HG02885 (cell line): ENCODE results near the gene MDP1.
"Not testable (repeated sequence)": the region's sequence is repeated elsewhere in the genome, so short reads cannot be mapped to it uniquely, and the experiment has no call there.

Source experiments
- ATAC-seq: cut with Tn5 transposase; IDR thresholded peaks from one replicate; pipeline ENCODE4 v1.9.1; 2021; ENCODE audit warnings: mild to moderate bottlenecking; ENCODE audit not compliant: unreplicated experiment, poor library complexity

MDP1 gene

DNA sequence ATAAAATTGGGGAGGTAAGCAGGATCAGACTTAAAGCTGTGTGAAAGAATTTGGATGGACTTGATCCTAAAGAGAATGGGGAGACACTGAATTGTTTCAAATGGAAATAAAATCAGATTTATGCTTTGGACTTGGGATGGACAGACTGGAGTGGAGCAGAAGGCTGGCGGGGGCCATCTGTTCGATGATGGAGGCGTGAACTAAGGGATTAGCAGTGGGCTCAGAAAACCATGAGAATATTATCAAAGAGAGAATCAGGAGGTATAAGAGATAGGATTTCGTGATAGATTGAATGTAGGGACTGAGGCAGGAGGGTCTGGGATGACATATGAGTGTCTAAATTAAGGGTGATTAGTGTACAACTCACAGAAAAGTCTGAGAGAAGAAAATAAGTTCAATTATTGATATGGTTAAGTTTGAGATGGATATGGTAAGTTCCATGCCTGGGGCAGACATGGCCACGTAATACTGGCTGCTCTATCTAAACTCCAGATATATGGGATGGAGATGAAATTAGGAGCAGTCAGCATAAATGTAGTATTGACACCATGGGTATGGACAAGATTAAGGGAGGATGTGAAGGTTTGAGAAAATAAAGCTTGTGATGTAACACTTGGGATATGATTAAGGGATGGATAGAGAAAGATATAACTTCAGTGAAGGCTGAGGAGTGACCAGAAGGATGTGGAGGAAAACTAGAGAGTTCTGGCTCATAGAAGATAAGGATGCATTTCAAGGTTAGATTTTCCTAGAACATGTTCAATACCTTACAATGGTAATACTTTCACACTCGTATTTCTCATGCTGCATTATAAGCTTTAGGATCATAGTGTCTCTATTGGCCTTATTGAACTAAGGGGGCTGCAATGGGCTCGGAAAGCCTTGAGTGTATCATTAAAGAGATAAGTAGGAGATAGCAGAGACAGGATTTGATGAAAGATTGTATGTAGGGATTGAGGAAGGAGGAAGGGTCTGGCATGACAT lies 11.4 kb downstream of the MDP1 start:
- no peak for ATAC-seq

DNA sequence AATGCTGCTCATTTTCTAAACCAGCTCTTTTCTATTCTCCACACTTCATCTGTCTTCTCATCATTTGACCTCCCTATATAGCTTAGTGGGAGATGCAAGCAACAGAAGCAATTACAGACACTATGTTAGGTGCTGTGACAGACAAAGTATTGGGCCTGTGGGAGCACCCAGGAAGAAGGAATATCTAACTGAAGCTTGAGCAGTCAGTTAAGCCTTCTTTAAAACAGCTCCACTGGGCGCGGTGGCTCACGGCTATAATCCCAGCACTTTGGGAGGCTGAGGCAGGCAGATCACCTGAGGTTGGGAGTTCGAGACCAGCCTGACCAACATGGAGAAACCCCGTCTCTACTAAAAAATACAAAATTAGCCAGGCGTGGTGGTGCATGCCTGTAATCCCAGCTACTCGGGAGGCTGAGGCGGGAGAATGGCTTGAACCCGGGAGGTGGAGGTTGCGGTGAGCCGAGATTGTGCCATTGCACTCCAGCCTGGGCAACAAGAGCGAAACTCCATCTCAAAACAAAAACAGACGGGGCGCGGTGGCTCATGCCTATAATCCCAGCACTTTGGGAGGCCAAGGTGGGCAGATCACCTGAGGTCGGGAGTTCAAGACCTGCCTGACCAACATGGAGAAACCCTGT lies 12.5 kb downstream of the MDP1 start:
- not testable (repeated sequence) for ATAC-seq

DNA sequence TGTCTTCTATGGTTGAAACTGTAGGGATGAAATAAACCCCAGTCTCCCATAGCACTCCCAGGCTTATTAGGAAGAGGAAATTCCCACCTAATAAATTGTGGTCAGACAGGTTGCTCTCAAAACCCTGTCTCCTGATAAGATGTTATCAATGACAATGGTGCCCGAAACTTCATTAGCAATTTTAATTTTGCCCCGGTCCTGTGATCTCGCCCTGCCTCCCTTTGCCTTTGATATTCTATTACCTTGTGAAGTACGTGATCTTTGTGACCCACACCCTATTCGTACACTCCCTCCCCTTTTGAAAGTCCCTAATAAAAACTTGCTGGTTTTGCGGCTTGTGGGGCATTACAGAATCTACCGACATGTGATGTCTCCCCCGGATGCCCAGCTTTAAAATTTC lies 13.3 kb downstream of the MDP1 start:
- not testable (repeated sequence) for ATAC-seq

- no peak for ATAC-seq
These were observed 16.9 kb downstream of the MDP1 start for GRCh38 chr14:24198814-24199524.

DNA sequence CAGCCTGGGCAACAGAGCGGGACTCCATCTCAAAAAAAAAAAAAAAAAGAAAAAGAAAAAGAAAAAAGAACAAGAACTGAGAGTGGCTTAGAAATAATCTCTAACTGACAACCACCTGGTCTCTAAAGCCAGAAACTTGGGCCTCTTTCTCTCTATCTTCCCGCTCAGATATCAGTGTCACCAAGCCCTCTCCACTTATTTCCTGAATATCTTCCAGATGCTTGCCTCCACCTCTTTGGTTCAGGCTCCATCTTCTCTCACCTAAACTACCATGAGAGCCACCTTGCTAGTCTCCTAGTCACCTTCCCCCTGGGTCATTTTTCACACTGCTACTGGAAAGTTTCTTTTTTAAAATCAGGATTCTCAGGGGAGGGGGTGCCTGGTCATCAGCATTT lies 18.8 kb downstream of the MDP1 start:
- no peak for ATAC-seq

DNA sequence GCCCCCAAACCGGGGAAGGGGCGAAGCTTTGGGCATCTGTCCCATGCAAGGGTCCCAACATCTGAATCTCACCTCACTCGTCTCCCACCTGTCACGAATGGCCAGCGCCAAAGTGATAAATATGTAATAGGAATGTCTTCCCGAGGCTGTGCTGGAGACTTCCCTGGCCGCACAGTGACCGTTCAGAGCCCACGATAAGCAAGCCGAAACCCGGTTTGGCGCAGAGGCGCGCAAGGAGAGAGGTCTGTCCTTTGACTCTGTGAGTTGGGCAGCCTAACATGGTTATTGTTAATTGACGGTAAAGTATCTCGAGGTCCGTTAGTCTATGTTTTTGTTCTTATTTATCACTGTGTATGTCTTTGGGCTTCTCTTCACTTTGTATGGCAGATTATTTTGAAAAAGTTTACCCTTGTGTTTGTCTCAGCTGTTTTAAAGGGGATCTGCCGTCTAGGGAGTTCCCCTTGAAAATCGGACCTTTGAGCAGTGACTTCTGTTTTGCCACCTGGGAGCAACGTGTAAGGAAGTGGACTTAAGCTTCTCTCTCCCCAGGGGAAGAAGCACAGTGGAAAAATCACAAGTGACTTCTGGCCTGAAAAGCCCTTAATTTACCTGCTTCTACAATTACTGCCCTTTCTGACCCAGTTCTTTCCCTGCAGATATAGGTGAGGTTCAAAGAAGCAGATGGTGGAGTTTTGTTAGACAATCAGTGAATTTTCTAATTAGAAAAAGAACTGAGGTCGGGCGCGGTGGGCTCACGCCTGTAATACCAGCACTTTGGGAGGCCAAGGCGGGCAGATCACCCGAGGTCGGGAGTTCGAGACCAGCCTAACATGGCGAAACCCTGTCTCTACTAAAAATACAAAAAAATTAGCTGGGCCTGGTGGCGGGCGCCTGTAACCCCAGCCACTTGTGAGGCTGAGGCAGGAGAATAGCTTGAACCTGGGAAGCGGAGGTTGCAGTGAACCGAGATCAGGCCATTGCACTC lies 19.5 kb downstream of the MDP1 start:
- ATAC-seq: peak; percentile 19

DNA sequence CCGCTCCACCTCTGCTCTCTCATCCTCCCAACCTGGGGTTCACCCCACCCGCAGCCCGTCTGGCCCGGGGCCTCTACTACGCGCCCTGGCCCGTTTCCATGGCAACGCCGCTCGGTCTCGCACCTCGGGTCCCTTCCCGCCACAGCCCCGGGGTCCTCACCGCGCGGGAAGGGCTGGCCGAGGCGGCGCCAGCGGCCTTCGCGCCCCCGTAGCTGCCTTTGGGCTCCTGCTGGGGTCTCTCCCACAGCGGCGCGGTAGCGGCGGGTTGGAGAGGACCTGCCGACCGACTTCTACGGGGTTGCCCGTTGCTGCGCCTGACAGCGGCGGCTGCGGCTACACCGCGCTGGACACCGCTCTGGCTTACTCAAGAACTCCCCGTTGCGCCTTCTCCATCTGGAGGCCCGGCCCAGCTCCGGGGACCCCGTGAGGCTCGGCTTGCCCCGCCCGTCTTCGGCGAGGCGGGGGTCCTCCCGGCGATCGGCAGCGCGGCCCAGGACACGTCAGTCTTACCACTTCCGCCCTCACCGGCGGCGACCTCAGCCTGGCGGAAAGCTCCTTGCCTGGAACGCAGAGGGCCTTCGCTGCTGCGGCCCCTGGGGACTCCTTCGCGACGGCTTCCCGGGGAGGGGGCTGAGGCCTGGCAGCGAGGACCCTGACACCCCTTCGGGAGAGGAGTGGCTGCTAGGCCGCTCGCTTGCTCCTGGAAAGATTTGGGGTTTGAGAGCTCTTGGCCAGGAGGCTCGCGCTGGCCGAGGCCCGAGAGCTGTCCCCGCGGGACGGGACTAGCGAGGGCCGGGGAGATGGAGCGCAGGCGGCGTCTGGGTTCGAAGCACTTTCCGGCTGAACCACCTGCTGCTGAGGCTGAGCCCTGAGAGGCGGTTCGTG lies 20.4 kb downstream of the MDP1 start, which contains the start of gene TM9SF1:
TM9SF1 (minus strand) TSS at position 256 of the 885 bp plus-strand sequence. CDS start 422 bp downstream, outside the sequence.
- peak; percentile 87 for ATAC-seq

GRCh38 chr14:24194873-24195185 lies 21.0 kb downstream of the MDP1 start:
- no peak for ATAC-seq

GRCh38 chr14:24194186-24194872 lies 21.5 kb downstream of the MDP1 start:
- ATAC-seq: no peak

DNA sequence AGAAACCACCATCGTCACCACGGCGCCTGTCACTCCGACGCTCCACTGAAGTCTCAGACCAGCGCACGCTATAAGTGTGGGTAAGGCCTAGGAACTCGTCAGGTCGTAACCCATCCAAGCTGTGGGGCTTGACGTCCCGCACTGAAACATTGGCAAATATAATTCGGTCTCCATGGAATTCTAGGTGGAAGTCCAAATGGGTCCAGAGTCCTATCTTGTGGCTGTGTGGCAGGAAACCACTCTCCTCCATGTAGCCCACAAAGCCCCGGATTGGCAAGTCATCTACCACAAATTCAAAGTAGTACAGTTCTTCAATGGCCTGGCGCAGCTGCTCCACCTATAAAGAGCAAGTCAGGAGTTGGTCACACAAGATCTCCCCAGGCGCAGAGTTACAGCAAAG lies 22.9 kb downstream of the MDP1 start:
- no peak for ATAC-seq

DNA sequence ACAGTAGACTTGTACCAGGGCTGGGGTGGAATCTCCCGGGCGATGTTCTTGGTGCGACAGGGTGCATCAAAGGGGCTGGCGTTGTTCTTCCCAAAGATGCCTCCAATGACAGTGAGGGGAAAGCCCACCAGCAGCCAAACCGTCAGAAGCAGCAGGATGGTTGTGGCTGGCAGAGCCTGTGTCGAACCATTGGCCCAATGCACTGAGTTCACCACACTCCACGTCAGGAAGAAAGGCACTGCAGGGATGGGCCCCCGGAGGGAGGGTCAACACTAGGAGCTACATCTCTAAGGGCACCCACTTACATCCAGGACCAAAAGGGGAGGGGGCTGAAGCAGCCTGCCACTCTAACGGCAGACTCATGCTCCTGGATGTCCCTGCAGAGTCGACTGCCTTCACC lies 25.4 kb downstream of the MDP1 start:
- ATAC-seq: no peak

GRCh38 chr14:24189460-24189859 lies 26.4 kb downstream of the MDP1 start:
- ATAC-seq: no peak

GRCh38 chr14:24189059-24189375 lies 26.8 kb downstream of the MDP1 start:
- ATAC-seq: no peak

DNA sequence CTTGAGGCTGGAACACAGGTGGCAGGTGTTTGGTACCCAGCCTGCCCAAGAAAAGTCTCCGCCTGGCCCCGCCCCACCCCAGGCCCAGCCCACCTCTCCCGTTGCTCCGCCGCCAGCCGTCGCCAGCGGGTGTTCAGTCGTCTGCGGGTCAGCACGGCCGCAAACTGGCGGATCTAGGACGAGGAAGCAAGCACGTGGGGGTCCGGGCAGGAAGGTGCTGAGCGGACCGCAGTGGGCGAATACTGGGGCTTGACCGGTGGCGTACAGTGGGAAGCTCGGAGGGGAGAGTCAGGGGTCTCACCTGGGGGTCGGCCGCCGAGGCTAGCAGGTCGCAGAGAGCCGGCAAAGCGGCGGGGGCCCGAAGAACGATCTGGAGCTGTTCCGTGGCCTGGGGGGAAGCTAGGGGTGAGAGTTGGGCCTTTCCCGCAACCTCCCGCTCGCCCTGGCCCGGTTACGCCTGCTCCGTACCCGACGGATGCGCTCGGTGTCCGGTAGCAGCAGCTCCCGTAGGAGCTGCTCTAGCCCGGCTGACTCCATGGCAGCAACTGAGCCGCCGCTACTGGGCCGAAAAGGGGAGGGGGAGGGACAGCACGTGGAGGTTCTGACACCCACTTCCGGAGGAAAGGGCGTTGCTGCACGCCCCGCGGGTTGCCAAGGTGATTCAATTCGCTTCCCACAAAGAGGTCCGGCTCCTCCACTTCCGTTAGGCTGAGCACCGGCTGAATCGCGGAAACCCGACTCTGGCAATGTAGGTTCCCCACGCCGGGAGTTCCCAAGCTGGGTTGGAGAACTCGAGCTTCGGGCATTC lies 27.4 kb downstream of the MDP1 start, which contains the start of gene IPO4:
IPO4 (minus strand) TSS at position 566 of the 808 bp plus-strand sequence; CDS start at position 537, 29 bp downstream.
- peak; percentile 93 for ATAC-seq

DNA sequence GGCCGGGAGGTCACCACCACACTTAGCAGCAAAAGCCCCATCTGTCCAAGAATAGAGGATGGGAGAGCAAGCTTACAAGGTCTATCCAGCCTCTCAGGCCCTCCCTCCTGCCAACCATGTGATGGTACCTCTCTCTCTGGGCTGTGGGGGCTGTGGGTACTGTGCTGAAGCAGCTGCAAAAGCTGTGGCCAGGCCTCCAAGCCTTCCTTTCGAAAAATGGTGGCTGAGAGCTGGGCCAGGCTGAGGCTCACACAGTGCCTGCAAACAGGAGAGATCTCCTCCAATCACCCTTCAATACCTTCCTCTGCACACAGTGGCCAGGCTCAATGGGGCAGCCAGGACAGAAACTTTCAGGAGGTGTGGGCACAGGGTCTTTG lies 28.3 kb downstream of the MDP1 start:
- ATAC-seq: no peak

DNA sequence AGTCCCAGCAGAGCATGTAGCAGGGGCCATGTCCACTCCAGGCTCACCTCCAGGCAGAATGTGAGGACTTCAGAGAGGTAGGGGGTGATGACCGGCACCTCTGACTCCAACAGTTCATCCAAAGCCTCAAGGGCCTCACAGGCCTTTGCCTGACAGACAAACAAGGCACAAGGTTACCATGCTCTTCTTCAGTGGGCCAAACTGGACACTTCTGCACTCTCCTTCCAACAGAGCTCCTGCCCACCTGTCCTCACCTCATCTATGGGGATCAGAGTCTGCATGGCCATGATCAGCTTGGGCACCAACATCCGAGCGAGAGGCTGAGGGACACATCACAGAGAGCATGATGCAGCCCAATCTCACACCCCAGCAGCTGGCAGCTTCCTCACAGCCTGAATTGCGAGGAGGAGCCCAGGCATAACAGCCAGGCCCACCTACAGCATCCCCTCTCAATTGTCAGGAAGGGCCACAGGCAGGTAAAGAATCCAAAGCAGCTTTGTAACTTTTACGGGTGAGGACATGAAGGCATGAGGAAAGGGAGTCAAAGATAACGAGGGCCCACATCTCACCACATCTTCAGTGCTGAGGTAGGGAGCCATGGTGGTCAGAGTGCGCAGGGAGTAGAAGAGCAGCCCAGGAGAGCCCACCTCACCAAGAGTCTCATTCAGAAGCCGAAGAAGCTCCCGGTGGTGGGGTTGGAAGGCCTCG lies 28.9 kb downstream of the MDP1 start:
- no peak for ATAC-seq

DNA sequence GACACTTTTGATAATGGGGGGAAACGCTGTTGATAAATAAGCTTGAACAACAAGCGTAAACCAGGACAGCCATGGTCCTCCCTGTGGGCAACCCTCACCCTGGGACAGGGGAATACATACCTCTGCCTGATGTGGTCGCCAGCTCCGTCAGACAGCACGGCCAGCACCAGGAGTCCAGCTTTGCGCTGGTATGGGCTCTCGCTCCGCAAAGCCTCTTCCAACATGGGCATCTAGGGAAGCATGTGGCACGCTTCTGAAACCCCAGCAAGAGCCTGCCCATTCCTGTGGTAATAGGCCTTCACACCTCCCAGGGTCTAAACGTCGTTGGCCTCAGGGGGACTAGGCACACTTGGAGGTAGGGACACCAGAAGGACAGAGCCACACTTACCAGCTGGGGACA lies 30.1 kb downstream of the MDP1 start:
- ATAC-seq: no peak
